NB4 (cell line): ENCODE measurements around the gene AFAP1L1.

Experiments
- CTCF ChIP-seq: IDR thresholded peaks from one replicate; pipeline ENCODE4 v1.5.1; 2012; ENCODE audit warnings: low read depth, low read length
- POLR2A ChIP-seq: IDR thresholded peaks from 2 replicates; pipeline ENCODE4 v1.6.1; 2011; ENCODE audit warnings: mild to moderate bottlenecking; ENCODE audit not compliant: insufficient read length; ENCODE audit errors: extremely low read depth

- TF ChIP-seq CTCF (no peak), POLR2A (no peak)
Observed at GRCh38 chr5:149372076-149372795, 100.6 kb downstream of the AFAP1L1 start.
